Trophoblast cell (in vitro differentiated cells and primary cell): Measurements from ENCODE around the gene ADGRG3.

Experiments
- DNase-seq, 2 donors: peaks; one replicate each; pipeline ENCODE4 v3.0.0-alpha.2; 2016
- H2AFZ ChIP-seq: 2 replicates; pipeline ENCODE4 v1.6.1; 2013; ENCODE audit warnings: low read length, moderate library complexity, mild to moderate bottlenecking; ENCODE audit not compliant: insufficient read depth, poor library complexity
- H2AK5ac ChIP-seq: 2 replicates; pipeline ENCODE4 v1.6.1; 2013; ENCODE audit warnings: mild to moderate bottlenecking, low read length
- H2BK120ac ChIP-seq: 2 replicates; pipeline ENCODE4 v1.6.1; 2013; ENCODE audit warnings: low read length, mild to moderate bottlenecking, moderate library complexity; ENCODE audit not compliant: insufficient read depth, poor library complexity
- H2BK12ac ChIP-seq: 2 replicates; pipeline ENCODE4 v1.6.1; 2013; ENCODE audit warnings: mild to moderate bottlenecking, low read length, moderate library complexity
- H2BK5ac ChIP-seq: 2 replicates; pipeline ENCODE4 v1.6.1; 2013; ENCODE audit warnings: low read length, low read depth, moderate library complexity, mild to moderate bottlenecking; ENCODE audit not compliant: poor library complexity
- H3K14ac ChIP-seq: 2 replicates; pipeline ENCODE4 v1.6.1; 2013; ENCODE audit warnings: mild to moderate bottlenecking, low read length
- H3K18ac ChIP-seq: 2 replicates; pipeline ENCODE4 v1.6.1; 2013; ENCODE audit warnings: mild to moderate bottlenecking, low read length
- H3K23ac ChIP-seq: 2 replicates; pipeline ENCODE4 v1.6.1; 2013; ENCODE audit warnings: low read length
- H3K27ac ChIP-seq: 2 replicates; pipeline ENCODE4 v1.5.1; 2013; ENCODE audit warnings: low read depth, mild to moderate bottlenecking, inconsistent platforms, low read length, moderate library complexity
- H3K27me3 ChIP-seq: 2 replicates; pipeline ENCODE4 v1.6.1; 2013; ENCODE audit warnings: inconsistent platforms, mild to moderate bottlenecking, low read length, moderate library complexity; ENCODE audit not compliant: insufficient read depth
- H3K36me3 ChIP-seq, 2 experiments: 1 replicate in 1 of 2; 2 replicates in 1 of 2; pipeline ENCODE4 v1.6.1; 2013; ENCODE audit warnings: low read length in 2 of 2, mild to moderate bottlenecking in 2 of 2, moderate library complexity in 1 of 2; ENCODE audit not compliant: insufficient read depth in 2 of 2, control insufficient read depth in 1 of 2
- H3K4ac ChIP-seq: 2 replicates; pipeline ENCODE4 v1.6.1; 2013; ENCODE audit warnings: low read depth, mild to moderate bottlenecking, low read length, moderate library complexity
- H3K4me1 ChIP-seq, 2 experiments: 1 replicate in 1 of 2; 2 replicates in 1 of 2; pipeline ENCODE4 v1.6.1; 2013; ENCODE audit warnings: low read length in 2 of 2, mild to moderate bottlenecking in 2 of 2, moderate library complexity in 1 of 2; ENCODE audit not compliant: insufficient read depth in 2 of 2, control insufficient read depth in 1 of 2
- H3K4me2 ChIP-seq: 2 replicates; pipeline ENCODE4 v1.6.1; 2013; ENCODE audit warnings: inconsistent platforms, mild to moderate bottlenecking, low read length, moderate library complexity
- H3K4me3 ChIP-seq: 2 replicates; pipeline ENCODE4 v1.5.1; 2013; ENCODE audit warnings: mild to moderate bottlenecking, low read depth, low read length, inconsistent platforms
- H3K79me1 ChIP-seq: one replicate; pipeline ENCODE4 v1.6.1; 2013; ENCODE audit warnings: low read length
- H3K79me2 ChIP-seq: 2 replicates; pipeline ENCODE4 v1.6.1; 2013; ENCODE audit warnings: low read length, mild to moderate bottlenecking; ENCODE audit not compliant: control insufficient read depth, insufficient read depth, poor library complexity
- H3K9ac ChIP-seq: 2 replicates; pipeline ENCODE4 v1.6.1; 2013; ENCODE audit warnings: mild to moderate bottlenecking, low read length
- H3K9me3 ChIP-seq: 2 replicates; pipeline ENCODE4 v1.6.1; 2013; ENCODE audit warnings: low read depth, mild to moderate bottlenecking, control low read depth, inconsistent platforms, low read length; ENCODE audit not compliant: insufficient read depth
- H4K12ac ChIP-seq: 2 replicates; pipeline ENCODE4 v1.6.1; 2013; ENCODE audit warnings: low read depth, mild to moderate bottlenecking, low read length, moderate library complexity
- H4K8ac ChIP-seq: 2 replicates; pipeline ENCODE4 v1.6.1; 2013; ENCODE audit warnings: low read depth, mild to moderate bottlenecking, low read length, moderate library complexity
- H4K91ac ChIP-seq: one replicate; pipeline ENCODE4 v1.6.1; 2013; ENCODE audit warnings: low read depth, mild to moderate bottlenecking, low read length, moderate library complexity
- WGBS: extraction: QIAGEN DNeasy Blood & Tissue Kit; methylation state at CpG from one replicate; pipeline ENCODE4 v1.1.7; 2013; ENCODE audit warnings: missing lambda C conversion rate; ENCODE audit not compliant: insufficient read length, insufficient coverage; ENCODE audit errors: extremely low coverage; 5-methylcytosine and 5-hydroxymethylcytosine counted together

Gene ADGRG3

DNA sequence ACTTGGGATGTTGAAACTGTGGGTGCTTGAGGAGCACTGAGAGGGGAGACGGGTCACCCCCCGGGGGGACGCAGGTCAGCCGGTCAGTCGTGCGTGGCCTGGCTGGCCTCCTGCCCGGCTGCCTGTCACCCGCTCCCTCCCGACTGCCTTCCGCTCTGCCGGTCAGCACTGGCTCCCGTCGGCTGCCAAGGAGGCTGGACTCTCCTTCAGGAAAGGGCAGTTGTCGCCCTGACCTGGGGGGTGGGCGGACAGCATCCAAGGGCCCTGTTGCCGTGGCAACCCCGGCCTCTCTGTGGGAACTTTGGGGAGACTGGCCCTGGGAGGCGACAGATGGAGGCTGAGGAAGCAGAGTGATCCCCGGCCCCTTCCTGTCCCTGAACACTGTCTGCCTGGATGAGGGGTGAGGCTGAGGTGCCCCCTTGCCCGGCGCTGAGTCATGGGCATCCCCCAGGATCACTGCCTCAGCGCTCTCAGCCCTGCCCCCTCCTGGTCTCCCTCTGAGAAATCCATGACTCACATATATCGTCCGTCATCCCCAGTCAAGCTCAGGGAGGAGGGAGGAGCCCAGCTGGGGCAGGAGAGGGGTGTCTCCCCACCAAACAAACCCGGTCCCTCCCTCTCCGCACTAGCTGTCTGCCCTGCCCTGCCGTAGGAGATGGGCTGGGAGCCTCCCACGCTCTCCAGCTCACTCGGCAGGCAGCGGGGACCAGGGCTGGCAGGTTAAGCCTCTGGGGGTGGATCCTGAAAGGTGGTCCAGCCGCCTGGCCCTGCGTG is 39.9 kb upstream of the ADGRG3 start, which contains the start of gene ADGRG1:
TSS of gene ADGRG1 (plus strand) at position 623 of the 774 bp plus-strand sequence. CDS start 21,658 bp downstream, outside the sequence.
- Histone ChIP-seq H2BK120ac (peak within 1 kb of the TSS; percentile 74), H3K14ac (peak within 1 kb of the TSS; percentile 41), H3K79me2 (peaks cover 8% of the 10 kb centered on the region), H4K8ac (peak within 1 kb of the TSS; percentile 25), H3K4me1 (peaks cover 47 to 66% of the 10 kb centered on the region in 2 experiments), H3K9ac (no peak within 1 kb of the TSS), H2AFZ (peak within 1 kb of the TSS; percentile 19), H3K79me1 (peaks cover 38% of the 10 kb centered on the region), H2BK12ac (peak within 1 kb of the TSS; percentile 44), H2BK5ac (peak within 1 kb of the TSS; percentile 72), H3K18ac (peak within 1 kb of the TSS; percentile 71), H3K27ac (peak within 1 kb of the TSS; percentile 86), H3K23ac (no peak within 1 kb of the TSS), H3K4ac (peak within 1 kb of the TSS; percentile 25), H4K91ac (peak within 1 kb of the TSS; percentile 80), H3K36me3 (no peaks in the 10 kb centered on the region), H2AK5ac (peak within 1 kb of the TSS; percentile 45), H3K4me2 (peak within 1 kb of the TSS; percentile 48), H3K27me3 (no peaks in the 10 kb centered on the region), H3K9me3 (no peaks in the 10 kb centered on the region), H3K4me3 (peak within 1 kb of the TSS; percentile 54), H4K12ac (peak within 1 kb of the TSS; percentile 2)
- WGBS: no CpG with 5 or more reads among the region's 32 CpGs
- peak; percentile 52 to 53 for DNase-seq

GRCh38 chr16:57628783-57629293 is 39.3 kb upstream of the ADGRG3 start:
- peak overlapping the region; percentile 9 for H4K91ac ChIP-seq
- H4K8ac ChIP-seq: peak overlapping the region; percentile 15
- H3K27ac ChIP-seq: peak overlapping the region; percentile 10
- peak overlapping the region; percentile 19 for H2AFZ ChIP-seq
- peak overlapping the region; percentile 54 for H3K4me3 ChIP-seq
- H3K14ac ChIP-seq: peak overlapping the region; percentile 13
- H3K4me1 ChIP-seq: peaks cover 43 to 63% of the 10 kb centered on the region in 2 experiments
- no peaks in the 10 kb centered on the region for H3K9me3 ChIP-seq
- peak overlapping the region; percentile 9 for H2BK5ac ChIP-seq
- DNase-seq: no peak
- H2AK5ac ChIP-seq: peak overlapping the region; percentile 45
- H4K12ac ChIP-seq: no peak overlapping the region
- peak overlapping the region; percentile 74 for H2BK120ac ChIP-seq
- peak overlapping the region; percentile 6 for H3K18ac ChIP-seq
- H3K36me3 ChIP-seq: no peaks in the 10 kb centered on the region
- 100% methylated on average over 3 of the region's 7 CpGs for WGBS
- no peaks in the 10 kb centered on the region for H3K27me3 ChIP-seq
- peak overlapping the region; percentile 48 for H3K4me2 ChIP-seq
- H2BK12ac ChIP-seq: peak overlapping the region; percentile 44
- no peak overlapping the region for H3K9ac ChIP-seq
- H3K79me2 ChIP-seq: peaks cover 8% of the 10 kb centered on the region
- H3K23ac ChIP-seq: no peak overlapping the region
- peaks cover 35% of the 10 kb centered on the region for H3K79me1 ChIP-seq
- peak overlapping the region; percentile 25 for H3K4ac ChIP-seq

DNA sequence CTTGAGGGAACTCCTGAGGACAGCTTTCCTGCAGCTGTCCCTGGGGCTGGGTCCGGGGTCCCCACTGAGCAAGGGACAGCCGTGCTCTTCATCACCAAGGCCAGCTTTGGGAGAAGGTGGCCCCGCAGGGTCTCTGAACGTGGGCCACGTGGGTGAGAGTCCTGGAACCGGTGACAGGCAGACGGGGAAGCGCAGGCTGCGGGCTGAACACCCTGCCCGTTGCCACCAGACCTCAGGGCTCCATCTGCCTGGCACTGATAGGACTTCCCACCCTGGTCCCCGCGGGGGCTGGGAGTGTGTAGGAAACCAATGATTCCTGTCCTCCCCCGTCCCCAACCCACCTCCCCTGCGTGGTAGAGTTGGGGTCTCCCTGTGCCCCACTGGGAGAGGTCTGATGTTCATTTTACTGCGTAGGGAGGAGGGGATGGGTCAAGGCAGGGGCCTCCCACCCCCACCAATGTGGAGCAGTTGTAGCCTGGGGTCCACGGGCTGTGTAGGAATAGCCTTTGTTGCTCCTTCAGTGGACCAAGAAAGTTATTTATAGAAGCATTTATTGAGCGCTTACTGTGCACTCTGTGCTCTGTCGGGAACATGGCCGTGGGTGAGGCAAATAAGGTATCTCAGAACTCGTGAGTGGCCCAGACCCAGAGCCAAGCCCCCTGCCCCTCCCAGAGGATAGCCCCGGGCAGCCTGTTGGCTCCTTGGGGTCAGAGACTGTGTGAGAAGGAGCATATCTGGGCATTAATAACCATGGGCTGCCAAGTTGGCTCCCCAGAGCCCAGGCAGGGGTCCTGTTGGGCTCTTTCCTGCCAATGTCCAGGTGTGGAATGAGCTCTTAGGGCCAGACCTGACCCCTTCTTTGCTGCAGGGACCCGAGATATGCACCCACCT is 38.3 kb upstream of the ADGRG3 start:
- WGBS: no CpG with 5 or more reads among the region's 22 CpGs
- peak overlapping the region; percentile 18 for H2BK120ac ChIP-seq

GRCh38 chr16:57630407-57630797 is 37.7 kb upstream of the ADGRG3 start:
- WGBS: no CpG with 5 or more reads among the region's 10 CpGs
- H2BK5ac ChIP-seq: no peak overlapping the region
- no peak overlapping the region for H3K4me3 ChIP-seq
- H3K4me2 ChIP-seq: no peak overlapping the region
- peak in 1 of 2 donors; percentile 25 for DNase-seq
- no peak overlapping the region for H4K12ac ChIP-seq
- no peaks in the 10 kb centered on the region for H3K27me3 ChIP-seq
- H3K27ac ChIP-seq: no peak overlapping the region
- H3K9me3 ChIP-seq: no peaks in the 10 kb centered on the region
- no peaks in the 10 kb centered on the region for H3K36me3 ChIP-seq
- no peak overlapping the region for H2AFZ ChIP-seq
- H3K79me2 ChIP-seq: peaks cover 5% of the 10 kb centered on the region
- H4K91ac ChIP-seq: no peak overlapping the region
- H3K18ac ChIP-seq: no peak overlapping the region
- H2BK120ac ChIP-seq: no peak overlapping the region
- peaks cover 36 to 55% of the 10 kb centered on the region in 2 experiments for H3K4me1 ChIP-seq
- H2AK5ac ChIP-seq: peak overlapping the region; percentile 8
- H3K4ac ChIP-seq: no peak overlapping the region
- H3K9ac ChIP-seq: no peak overlapping the region
- no peak overlapping the region for H3K23ac ChIP-seq
- H3K14ac ChIP-seq: no peak overlapping the region
- peaks cover 22% of the 10 kb centered on the region for H3K79me1 ChIP-seq
- no peak overlapping the region for H2BK12ac ChIP-seq
- H4K8ac ChIP-seq: no peak overlapping the region

More for the DNA sequence above, 38.3 kb upstream of the ADGRG3 start:
- Histone ChIP-seq H3K23ac (no peak overlapping the region), H3K4ac (peak overlapping the region; percentile 25), H3K14ac (peak overlapping the region; percentile 41), H3K36me3 (no peaks in the 10 kb centered on the region), H2BK5ac (no peak overlapping the region), H3K4me2 (no peak overlapping the region), H3K9me3 (no peaks in the 10 kb centered on the region), H3K4me1 (peaks cover 35 to 54% of the 10 kb centered on the region in 2 experiments), H2AK5ac (peak overlapping the region; percentile 45), H2BK12ac (peak overlapping the region; percentile 44), H3K79me1 (peaks cover 28% of the 10 kb centered on the region), H2AFZ (no peak overlapping the region), H3K27ac (no peak overlapping the region), H3K18ac (peak overlapping the region; percentile 71), H3K9ac (no peak overlapping the region), H3K79me2 (peaks cover 8% of the 10 kb centered on the region), H4K12ac (no peak overlapping the region), H4K8ac (no peak overlapping the region), H3K4me3 (no peak overlapping the region), H3K27me3 (no peaks in the 10 kb centered on the region), H4K91ac (peak overlapping the region; percentile 9)
- DNase-seq: no peak
